HG03575 (cell line): Measurements from ENCODE around the gene PSRC1.

ENCODE experiments used
- ATAC-seq: cut with Tn5 transposase; IDR thresholded peaks from one replicate; pipeline ENCODE4 v1.9.1; 2021; ENCODE audit not compliant: unreplicated experiment, insufficient number of reproducible peaks, low FRiP score; ENCODE audit errors: extremely low read depth

PSRC1 gene

GRCh38 chr1:109251277-109252166 lies 31.4 kb downstream of the PSRC1 start:
- no peak for ATAC-seq

- no peak for ATAC-seq
Observed at GRCh38 chr1:109250454-109251276, 32.3 kb downstream of the PSRC1 start.

DNA sequence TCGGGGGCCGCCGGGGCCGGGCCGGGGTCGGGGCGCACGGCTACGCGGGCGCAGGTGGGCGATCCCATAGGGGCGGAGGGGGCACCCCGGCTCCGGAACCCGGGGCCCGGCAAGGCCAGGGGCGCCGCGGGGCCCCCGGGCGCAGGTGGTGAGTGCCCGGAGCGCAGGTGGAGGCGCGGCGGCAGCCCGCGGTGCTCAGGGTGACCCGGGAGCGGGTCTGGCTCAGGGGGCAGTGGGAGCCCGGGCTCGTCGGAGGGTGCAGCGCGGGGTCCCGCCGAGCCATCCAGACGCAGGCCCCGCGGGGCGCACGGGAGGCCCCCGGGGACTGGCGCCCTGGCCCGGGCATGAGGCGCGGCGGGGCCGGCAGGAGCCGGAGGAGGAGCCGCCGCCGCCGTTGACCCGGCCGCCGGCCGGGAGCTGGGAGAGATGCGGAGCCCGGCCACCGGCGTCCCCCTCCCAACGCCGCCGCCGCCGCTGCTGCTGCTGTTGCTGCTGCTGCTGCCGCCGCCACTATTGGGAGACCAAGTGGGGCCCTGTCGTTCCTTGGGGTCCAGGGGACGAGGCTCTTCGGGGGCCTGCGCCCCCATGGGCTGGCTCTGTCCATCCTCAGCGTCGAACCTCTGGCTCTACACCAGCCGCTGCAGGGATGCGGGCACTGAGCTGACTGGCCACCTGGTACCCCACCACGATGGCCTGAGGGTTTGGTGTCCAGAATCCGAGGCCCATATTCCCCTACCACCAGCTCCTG lies 33.1 kb downstream of the PSRC1 start:
- no peak for ATAC-seq

DNA sequence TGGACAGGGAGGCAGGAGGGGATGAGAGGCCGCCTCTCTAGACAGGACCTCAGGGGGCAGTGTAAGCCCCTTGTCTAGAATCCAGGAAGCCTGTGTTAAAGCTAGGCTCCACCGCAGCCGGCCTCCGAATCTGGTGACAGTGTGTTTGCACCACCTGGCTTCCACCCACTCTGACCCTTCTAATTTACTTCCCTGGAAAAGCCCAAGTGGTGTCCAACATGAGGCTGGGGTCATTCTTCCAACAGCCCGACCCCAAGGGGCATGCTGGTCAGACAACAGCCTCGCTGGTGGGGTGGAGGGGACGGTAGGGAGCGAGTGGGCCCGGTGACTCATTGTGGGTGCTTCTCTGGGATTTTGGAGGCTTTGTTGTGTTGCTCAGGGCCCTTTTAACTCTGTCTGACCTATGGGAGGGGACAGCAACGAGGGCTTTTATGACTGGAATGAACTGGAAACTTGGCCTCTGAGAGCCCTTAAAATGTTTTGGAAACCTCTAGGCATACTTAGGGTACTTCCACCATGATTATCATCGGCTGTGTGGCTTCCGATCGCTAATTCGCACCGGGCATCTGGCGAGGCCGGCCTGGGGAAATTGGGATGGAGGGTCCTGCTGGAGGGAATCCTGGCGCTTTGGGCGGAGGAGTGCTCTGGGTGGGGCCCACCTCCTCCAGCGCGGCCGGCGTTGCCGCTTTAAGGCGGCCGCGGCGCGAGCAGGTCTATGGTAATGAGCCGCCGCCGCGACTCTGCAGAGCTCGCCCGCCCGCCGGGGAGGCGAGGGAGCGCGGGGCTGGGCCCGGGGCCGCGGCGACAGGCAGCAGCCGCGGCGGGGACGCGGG lies 33.9 kb downstream of the PSRC1 start, which contains the start of gene CELSR2:
CELSR2 (plus strand) TSS at position 743 of the 833 bp plus-strand sequence. CDS start 541 bp downstream, outside the sequence.
- ATAC-seq, result no peak

DNA sequence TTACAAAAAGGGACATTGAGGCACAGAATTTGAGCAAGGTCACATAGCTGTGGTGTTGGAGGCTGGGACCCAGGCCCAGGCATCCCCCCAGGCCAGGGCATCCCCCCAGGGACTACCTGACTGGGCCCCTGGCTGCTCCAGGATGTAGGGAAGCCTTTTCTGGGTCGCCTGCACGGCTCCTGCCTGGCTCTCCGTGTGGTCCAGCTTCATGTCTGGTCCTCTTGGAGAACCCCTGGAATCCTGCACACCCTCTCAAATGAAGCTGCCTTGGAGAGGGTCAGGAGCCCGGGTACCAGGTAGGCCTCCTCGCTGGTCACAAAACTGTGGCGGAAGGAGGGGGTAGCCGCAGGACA lies 34.5 kb downstream of the PSRC1 start:
- ATAC-seq, result no peak

- no peak for ATAC-seq
Observed at GRCh38 chr1:109247401-109248365, 35.3 kb downstream of the PSRC1 start.

DNA sequence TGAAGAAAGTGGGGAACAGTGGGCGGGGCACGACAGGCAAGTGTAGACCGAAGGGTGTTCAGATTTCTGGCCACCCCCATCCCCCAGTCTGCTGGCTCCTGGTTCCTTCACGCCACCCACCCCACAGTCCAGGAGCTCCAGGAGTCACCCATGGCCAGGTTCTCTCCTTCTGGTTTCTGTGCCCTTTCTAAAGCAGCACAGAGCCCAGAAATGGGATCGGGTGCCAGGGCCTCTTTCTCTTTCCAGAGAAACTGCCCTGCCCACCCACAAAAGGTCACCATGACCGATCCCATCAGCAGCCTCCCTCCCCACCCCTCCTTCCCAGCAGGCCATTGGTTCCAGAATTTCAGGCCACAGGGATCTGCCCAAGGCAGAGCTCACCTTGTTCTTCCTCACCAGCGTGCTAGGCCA lies 36.8 kb downstream of the PSRC1 start:
- no peak for ATAC-seq

GRCh38 chr1:109243860-109244552 lies 38.9 kb downstream of the PSRC1 start:
- no peak for ATAC-seq

- no peak for ATAC-seq
Observed at GRCh38 chr1:109243221-109243620, 39.7 kb downstream of the PSRC1 start.

DNA sequence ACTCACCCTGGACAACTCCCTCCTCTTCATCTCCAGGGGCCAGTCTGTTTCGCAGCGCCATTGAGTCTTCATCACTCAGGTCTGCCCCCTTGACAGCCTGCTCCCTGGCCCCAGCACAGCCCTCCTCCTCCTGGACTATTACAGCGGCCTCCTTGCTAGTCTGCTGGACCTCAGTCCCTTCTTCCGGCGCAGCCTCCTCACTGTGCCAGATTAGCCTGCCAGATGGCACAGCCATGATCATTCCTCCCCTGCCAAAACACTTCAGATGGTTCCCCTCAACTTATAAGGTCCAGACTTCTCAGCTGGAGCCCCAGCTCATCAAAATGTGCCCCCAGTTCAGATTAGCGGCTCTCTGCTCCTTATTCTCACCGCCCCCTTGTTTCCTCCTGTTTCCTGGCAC lies 40.6 kb downstream of the PSRC1 start:
- ATAC-seq, result no peak

DNA sequence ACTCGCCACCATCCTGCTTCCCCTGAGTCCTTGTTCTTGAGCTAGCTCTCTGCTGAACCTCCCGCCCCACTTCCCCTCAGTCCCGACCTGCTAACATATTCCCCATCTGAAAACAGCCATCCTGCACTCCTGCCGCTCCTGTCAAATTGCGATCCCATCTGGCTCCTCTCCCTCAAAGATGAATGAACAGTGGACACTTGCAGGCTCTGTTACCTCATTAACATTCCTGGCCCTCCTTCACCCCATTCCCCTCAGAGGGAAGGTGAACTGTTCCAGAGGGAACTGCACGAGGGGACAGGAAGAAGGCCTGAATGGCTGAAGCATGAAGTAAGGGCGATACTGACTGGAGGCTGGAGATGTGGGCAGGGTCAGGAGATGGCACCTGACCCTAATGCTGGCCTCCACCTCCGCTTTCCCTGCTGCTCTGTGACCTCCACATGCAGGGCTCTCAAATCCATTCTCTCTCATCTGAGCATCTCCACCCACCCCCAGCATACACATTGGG lies 41.1 kb downstream of the PSRC1 start:
- ATAC-seq, result no peak

DNA sequence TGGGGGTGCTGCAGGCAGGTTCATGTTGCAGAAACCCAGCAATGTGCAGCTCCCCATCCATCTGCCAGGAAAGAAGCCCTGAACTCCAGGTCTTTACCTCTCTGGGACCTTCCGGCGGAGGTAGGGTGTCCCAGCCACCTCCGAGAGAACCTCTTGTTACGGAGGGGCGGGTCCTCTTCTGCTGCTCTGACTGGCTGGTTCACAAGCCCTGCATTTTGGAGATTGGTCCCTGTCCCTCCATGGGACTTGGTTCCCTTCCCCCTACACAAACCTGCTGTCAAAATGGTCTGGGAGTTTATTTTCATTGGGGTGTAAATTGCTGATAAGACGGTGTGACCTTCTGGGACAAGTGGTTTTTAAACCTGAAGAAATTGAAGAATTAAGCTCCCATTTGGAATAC lies 41.6 kb downstream of the PSRC1 start:
- ATAC-seq, result no peak

DNA sequence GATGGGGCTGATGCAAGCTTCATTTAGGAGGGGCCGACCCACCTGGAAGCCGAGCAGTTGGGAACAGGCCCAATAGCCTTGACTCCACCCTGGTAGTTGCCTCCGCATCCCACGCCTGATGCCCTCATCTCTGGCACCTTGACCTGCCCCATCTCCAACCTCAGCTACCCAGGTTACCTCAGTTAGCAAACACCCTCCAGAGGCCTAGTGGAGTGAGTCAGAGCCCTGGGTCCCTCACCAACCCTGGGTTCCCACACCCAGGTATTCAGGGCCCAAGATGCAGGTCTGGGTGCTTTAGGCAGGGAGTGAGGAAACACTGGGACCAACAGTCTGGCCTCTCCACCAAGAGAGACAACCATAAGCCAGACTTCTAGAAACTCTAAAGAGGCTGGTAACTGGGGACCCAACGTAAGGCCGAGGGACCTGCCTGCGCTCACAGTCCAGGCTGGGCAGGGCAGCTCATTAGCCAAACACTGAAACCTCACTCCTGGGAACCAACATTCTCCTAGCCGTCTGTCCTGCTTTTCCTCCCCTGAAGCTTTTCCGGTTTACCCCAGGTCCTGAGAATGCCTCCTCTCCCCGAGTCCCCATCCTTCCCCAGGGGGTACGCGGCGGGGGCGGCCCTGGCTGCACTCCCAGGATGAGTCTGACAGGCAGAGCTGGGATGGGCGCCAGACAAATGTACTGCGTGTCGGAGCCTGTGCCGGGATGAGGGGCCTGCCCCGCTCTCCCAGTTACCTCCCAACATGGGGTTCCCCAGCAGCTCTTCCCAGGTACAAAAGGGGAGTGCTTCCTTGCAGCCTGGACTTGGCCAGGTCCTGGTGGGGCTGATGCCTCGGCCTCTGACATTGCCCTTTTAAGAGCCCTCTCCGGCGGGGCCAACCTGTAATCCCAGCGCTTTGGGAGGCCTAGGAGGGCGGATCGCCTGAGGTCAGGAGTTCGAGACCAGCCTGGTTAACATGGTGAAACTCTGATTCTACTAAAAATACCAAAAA lies 42.5 kb downstream of the PSRC1 start:
- no peak for ATAC-seq

DNA sequence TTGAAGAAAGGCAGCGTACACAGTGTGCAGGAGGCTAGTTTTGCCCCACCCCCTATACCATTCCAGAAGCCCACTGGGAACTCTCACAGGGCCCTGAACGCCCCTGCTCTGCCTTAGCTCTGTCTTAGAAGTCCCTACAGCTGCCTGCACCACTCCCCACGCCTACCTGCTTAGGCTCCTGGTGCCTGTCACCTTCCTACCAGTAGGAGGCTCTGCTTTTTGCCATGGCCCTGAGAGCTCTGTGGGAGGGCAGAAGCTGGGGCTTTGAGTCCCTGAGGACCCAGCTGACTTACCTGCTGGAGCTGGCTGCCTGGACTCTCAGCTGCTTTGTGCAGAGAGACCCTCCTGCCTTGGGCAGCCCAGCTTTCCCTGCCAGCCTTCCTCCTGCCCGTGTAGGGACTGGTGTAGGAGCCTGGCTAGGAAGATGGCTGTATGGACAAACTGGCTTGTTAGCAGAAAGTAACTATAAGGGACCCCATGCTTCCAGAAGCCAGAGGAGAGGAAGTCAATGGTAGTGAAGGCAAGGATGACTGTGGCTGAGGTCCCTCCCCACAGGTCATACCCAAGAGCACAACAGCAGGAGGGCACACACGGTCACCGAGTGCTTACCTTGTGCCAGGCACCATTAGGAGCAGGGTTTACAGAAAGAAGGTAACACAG lies 43.4 kb downstream of the PSRC1 start:
- no peak for ATAC-seq

DNA sequence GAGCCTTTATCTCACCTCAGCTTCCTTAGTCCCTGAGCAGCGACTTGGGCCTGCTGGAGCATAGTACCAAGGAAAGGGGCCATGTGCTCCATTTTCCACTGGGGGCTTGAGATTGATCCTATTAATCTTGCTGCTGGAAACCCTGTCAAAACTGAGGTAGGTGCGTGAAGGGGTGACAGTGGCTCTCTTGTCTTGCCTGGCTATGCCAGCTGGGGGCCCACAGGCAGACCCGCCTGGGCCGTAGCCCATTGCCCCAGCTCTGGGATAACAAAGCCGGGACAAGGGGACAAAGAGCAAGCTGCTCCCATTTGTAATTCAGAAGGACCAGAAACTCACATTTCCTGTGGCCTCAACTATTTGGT lies 43.9 kb downstream of the PSRC1 start:
- ATAC-seq, result no peak
